ENCODE results near the gene RAB11FIP4.

RAB11FIP4 gene

DNA sequence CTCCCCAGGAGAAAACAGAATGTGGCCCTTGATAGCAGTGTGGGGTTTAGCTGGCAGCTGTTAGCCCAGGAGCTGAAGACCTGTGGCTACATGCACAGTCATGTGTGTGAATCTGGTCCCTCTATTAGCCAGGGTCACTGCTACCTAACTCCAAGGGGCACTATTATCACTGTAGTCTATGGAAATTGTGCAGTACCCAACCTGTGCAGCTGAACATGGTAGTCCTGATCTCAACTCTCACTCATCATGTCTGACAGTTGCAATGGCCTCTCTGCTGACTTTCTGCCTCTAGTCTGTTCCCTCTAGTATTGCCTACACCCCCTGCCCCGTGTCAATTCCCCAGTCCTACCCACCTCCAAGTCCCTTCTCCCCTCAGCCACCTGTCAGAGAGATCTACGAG, 67.4 kb downstream of the RAB11FIP4 start:
- no peaks in the 10 kb centered on the region for H3K79me2 ChIP-seq (ENCODE audit: control insufficient read depth, low read length)
- TF ChIP-seq CTCF (IDR thresholded peaks at IDR 0.05; ENCODE audit: low read depth, low read length, poor library complexity, severe bottlenecking) (no peak), EZH2phosphoT487 (IDR thresholded peaks at IDR 0.05; ENCODE audit: borderline replicate concordance, low read length) (no peak)
- no peaks in the 10 kb centered on the region for H3K9me2 ChIP-seq (replicated peaks; ENCODE audit: control insufficient read depth, low read length)
- no peak overlapping the region for H3K4me2 ChIP-seq (ENCODE audit: low read length)
- no peak overlapping the region for H3K27ac ChIP-seq (ENCODE audit: low read depth, low read length)
- H3K4me1 ChIP-seq (ENCODE audit: control insufficient read depth, low read length): no peaks in the 10 kb centered on the region
- H3K4me3 ChIP-seq (ENCODE audit: low read length): no peak overlapping the region
- peaks cover 3% of the 10 kb centered on the region; the same call in 1 of the 2 replicates for H3K27me3 ChIP-seq (ENCODE audit: control insufficient read depth, low read length)
- no peaks in the 10 kb centered on the region for H3K36me3 ChIP-seq (ENCODE audit: control insufficient read depth, low read length)
- no peaks in the 10 kb centered on the region for H3F3A ChIP-seq (ENCODE audit: control insufficient read depth, insufficient read depth)
- H4K20me1 ChIP-seq (ENCODE audit: control insufficient read depth, insufficient read depth, low read depth, low read length): no peaks in the 10 kb centered on the region
- no peaks in the 10 kb centered on the region for H3K9me3 ChIP-seq (ENCODE audit: control insufficient read depth, insufficient read depth, low read length)

GRCh38 chr17:31459716-31460115, 68.2 kb downstream of the RAB11FIP4 start:
- no peaks in the 10 kb centered on the region for H3K36me3 ChIP-seq (ENCODE audit: control insufficient read depth, low read length)
- no peaks in the 10 kb centered on the region for H3K79me2 ChIP-seq (ENCODE audit: control insufficient read depth, low read length)
- H3K4me1 ChIP-seq (ENCODE audit: control insufficient read depth, low read length): no peaks in the 10 kb centered on the region
- no peak for TF ChIP-seq EZH2phosphoT487 (IDR thresholded peaks at IDR 0.05; ENCODE audit: borderline replicate concordance, low read length)
- H3K4me3 ChIP-seq (ENCODE audit: low read length): no peak overlapping the region
- no peaks in the 10 kb centered on the region for H3F3A ChIP-seq (ENCODE audit: control insufficient read depth, insufficient read depth)
- H3K27me3 ChIP-seq (ENCODE audit: control insufficient read depth, low read length): peaks cover 3% of the 10 kb centered on the region; the same call in 1 of the 2 replicates
- no peak overlapping the region for H3K27ac ChIP-seq (ENCODE audit: low read depth, low read length)
- H3K9me3 ChIP-seq (ENCODE audit: control insufficient read depth, insufficient read depth, low read length): no peaks in the 10 kb centered on the region
- H3K9me2 ChIP-seq (replicated peaks; ENCODE audit: control insufficient read depth, low read length): no peaks in the 10 kb centered on the region
- no peak overlapping the region for H3K4me2 ChIP-seq (ENCODE audit: low read length)
- no peaks in the 10 kb centered on the region for H4K20me1 ChIP-seq (ENCODE audit: control insufficient read depth, insufficient read depth, low read depth, low read length)

DNA sequence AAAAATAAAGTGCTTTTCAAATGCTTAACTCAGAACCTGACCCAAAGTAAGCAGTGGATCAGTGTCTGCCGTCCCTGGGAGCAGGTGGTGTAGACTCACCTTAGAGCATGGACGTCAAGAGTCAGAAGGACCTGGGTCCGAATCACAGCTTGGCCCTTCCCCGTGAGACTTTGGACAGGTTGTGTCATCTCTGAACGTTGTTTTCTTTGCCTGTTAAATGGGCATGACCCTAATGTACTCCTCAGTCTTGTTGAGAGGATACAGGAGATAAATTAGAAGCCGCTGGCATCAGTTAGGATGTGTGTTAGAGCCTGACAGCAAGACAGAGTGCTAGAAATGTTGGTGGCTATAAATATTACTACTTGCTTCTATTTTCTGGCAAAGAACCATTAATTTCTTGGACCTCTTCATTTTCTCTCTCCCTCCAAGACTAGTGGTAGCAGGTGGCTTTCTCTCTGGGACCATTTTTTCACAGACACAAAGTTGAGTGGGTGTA, 68.8 kb downstream of the RAB11FIP4 start:
- Histone ChIP-seq H3K79me2 (ENCODE audit: control insufficient read depth, low read length) (no peaks in the 10 kb centered on the region), H3K4me1 (ENCODE audit: control insufficient read depth, low read length) (no peaks in the 10 kb centered on the region), H3K27ac (ENCODE audit: low read depth, low read length) (no peak overlapping the region), H3K9me2 (replicated peaks; ENCODE audit: control insufficient read depth, low read length) (no peaks in the 10 kb centered on the region), H3K4me2 (ENCODE audit: low read length) (no peak overlapping the region), H3K4me3 (ENCODE audit: low read length) (no peak overlapping the region), H3K27me3 (ENCODE audit: control insufficient read depth, low read length) (peaks cover 3% of the 10 kb centered on the region; the same call in 1 of the 2 replicates), H3K9me3 (ENCODE audit: control insufficient read depth, insufficient read depth, low read length) (no peaks in the 10 kb centered on the region), H4K20me1 (ENCODE audit: control insufficient read depth, insufficient read depth, low read depth, low read length) (no peaks in the 10 kb centered on the region), H3K36me3 (ENCODE audit: control insufficient read depth, low read length) (no peaks in the 10 kb centered on the region), H3F3A (ENCODE audit: control insufficient read depth, insufficient read depth) (no peaks in the 10 kb centered on the region)
- TF ChIP-seq CTCF (IDR thresholded peaks at IDR 0.05; ENCODE audit: low read depth, low read length, poor library complexity, severe bottlenecking) (no peak), EZH2phosphoT487 (IDR thresholded peaks at IDR 0.05; ENCODE audit: borderline replicate concordance, low read length) (no peak)

DNA sequence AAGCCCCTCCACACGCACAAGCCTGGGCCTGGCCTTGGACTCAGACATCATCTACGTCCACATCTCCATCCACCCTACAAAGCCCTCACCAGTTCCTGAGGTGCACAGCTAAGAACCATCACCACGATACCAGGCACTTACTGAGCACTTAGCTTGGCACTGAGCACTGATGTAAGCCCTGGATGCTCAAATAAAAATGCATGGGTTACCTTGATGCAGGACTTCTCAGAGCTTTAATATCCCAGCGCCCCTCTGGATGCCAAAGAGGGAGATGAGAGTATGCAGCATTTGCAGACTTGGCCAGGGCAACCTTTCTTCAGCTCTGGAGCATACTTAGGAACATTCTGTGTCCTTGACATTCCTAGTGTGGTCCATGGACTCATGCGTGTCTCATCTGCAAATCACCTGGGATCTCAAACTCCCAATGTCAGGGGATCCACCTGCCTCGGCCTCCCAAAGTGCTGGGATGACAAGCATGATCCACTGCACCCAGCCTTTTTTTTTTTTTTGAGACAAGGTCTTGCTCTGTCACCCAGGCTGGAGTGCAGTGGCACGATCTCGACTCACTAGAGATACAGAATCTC, 69.8 kb downstream of the RAB11FIP4 start:
- Histone ChIP-seq H3K4me3 (ENCODE audit: low read length) (no peak overlapping the region), H3K27ac (ENCODE audit: low read depth, low read length) (no peak overlapping the region), H3K79me2 (ENCODE audit: control insufficient read depth, low read length) (no peaks in the 10 kb centered on the region), H3K27me3 (ENCODE audit: control insufficient read depth, low read length) (peaks cover 3% of the 10 kb centered on the region; the same call in 1 of the 2 replicates), H3K9me2 (replicated peaks; ENCODE audit: control insufficient read depth, low read length) (no peaks in the 10 kb centered on the region), H3K36me3 (ENCODE audit: control insufficient read depth, low read length) (no peaks in the 10 kb centered on the region), H3F3A (ENCODE audit: control insufficient read depth, insufficient read depth) (no peaks in the 10 kb centered on the region), H4K20me1 (ENCODE audit: control insufficient read depth, insufficient read depth, low read depth, low read length) (no peaks in the 10 kb centered on the region), H3K4me2 (ENCODE audit: low read length) (no peak overlapping the region), H3K9me3 (ENCODE audit: control insufficient read depth, insufficient read depth, low read length) (no peaks in the 10 kb centered on the region), H3K4me1 (ENCODE audit: control insufficient read depth, low read length) (no peaks in the 10 kb centered on the region)
- no peak for TF ChIP-seq CTCF (IDR thresholded peaks at IDR 0.05; ENCODE audit: low read depth, low read length, poor library complexity, severe bottlenecking)
- no peak for TF ChIP-seq EZH2phosphoT487 (IDR thresholded peaks at IDR 0.05; ENCODE audit: borderline replicate concordance, low read length)
